Neuronal stem cell (in vitro differentiated cells): ENCODE data around the gene RAP1A.

ENCODE experiments used
- DNase-seq: peaks from one replicate; pipeline ENCODE4 v3.0.0-alpha.2; 2013; ENCODE audit warnings: low spot score
- H2AFZ ChIP-seq: one replicate; pipeline ENCODE4 v1.6.1; 2013; ENCODE audit warnings: mild to moderate bottlenecking, low read length, inconsistent platforms
- H2AK5ac ChIP-seq: 2 replicates; pipeline ENCODE4 v1.6.1; 2013; ENCODE audit warnings: low read depth, mild to moderate bottlenecking, inconsistent platforms, low read length, moderate library complexity, mixed read lengths
- H2BK120ac ChIP-seq: 2 replicates; pipeline ENCODE4 v1.6.1; 2013; ENCODE audit warnings: low read depth, mild to moderate bottlenecking, inconsistent platforms, low read length, moderate library complexity, mixed read lengths
- H2BK12ac ChIP-seq: one replicate; pipeline ENCODE4 v1.6.1; 2013; ENCODE audit warnings: low read length, inconsistent platforms
- H2BK15ac ChIP-seq: 2 replicates; pipeline ENCODE4 v1.6.1; 2013; ENCODE audit warnings: mild to moderate bottlenecking, low read length, inconsistent platforms, mixed read lengths
- H2BK5ac ChIP-seq: one replicate; pipeline ENCODE4 v1.6.1; 2013; ENCODE audit warnings: inconsistent platforms, mild to moderate bottlenecking, low read length, moderate library complexity
- H3K14ac ChIP-seq: one replicate; pipeline ENCODE4 v1.6.1; 2013; ENCODE audit warnings: low read length, inconsistent platforms
- H3K18ac ChIP-seq: 2 replicates; pipeline ENCODE4 v1.6.1; 2013; ENCODE audit warnings: low read length, inconsistent platforms
- H3K23ac ChIP-seq: 2 replicates; pipeline ENCODE4 v1.6.1; 2013; ENCODE audit warnings: low read depth, mild to moderate bottlenecking, mixed read lengths, low read length, inconsistent platforms; ENCODE audit not compliant: poor library complexity
- H3K27ac ChIP-seq: replicated peaks from 3 replicates; pipeline ENCODE4 v1.5.1; 2013; ENCODE audit warnings: low read length, inconsistent platforms
- H3K27me3 ChIP-seq, 3 experiments: 2 replicates each; pipeline ENCODE4 v1.6.1; 2013; ENCODE audit warnings: low read length in 3 of 3, mild to moderate bottlenecking in 2 of 3, inconsistent platforms in 1 of 3, low read depth in 1 of 3, mixed read lengths in 1 of 3, moderate library complexity in 1 of 3; ENCODE audit not compliant: control insufficient read depth in 3 of 3, insufficient read depth in 3 of 3
- H3K36me3 ChIP-seq, 2 donors: replicated peaks in 1 of 2; 2 replicates each; pipeline ENCODE4 v1.6.1; 2013; ENCODE audit warnings: low read length in 2 of 2; ENCODE audit not compliant: control insufficient read depth in 2 of 2, insufficient read depth in 2 of 2
- H3K4ac ChIP-seq: 2 replicates; pipeline ENCODE4 v1.6.1; 2013; ENCODE audit warnings: inconsistent platforms, mild to moderate bottlenecking, low read length, moderate library complexity
- H3K4me1 ChIP-seq, 2 donors: 1 replicate in 1 of 2; 2 replicates in 1 of 2; pipeline ENCODE4 v1.6.1; 2013; ENCODE audit warnings: low read length in 2 of 2, low read depth in 1 of 2; ENCODE audit not compliant: control insufficient read depth in 2 of 2, insufficient read depth in 1 of 2
- H3K4me2 ChIP-seq: one replicate; pipeline ENCODE4 v1.6.1; 2013; ENCODE audit warnings: mild to moderate bottlenecking, low read length, inconsistent platforms; ENCODE audit not compliant: insufficient read depth, poor library complexity, severe bottlenecking
- H3K4me3 ChIP-seq, 2 donors: 2 replicates each; pipeline ENCODE4 v1.5.1; 2013; ENCODE audit warnings: low read length in 2 of 2, mild to moderate bottlenecking in 2 of 2, inconsistent platforms in 1 of 2, moderate library complexity in 1 of 2
- H3K79me1 ChIP-seq: one replicate; pipeline ENCODE4 v1.6.1; 2013; ENCODE audit warnings: low read depth, mild to moderate bottlenecking, inconsistent platforms, low read length, moderate library complexity
- H3K9ac ChIP-seq: one replicate; pipeline ENCODE4 v1.6.1; 2013; ENCODE audit warnings: mild to moderate bottlenecking, low read depth, low read length, inconsistent platforms; ENCODE audit not compliant: poor library complexity
- H3K9me3 ChIP-seq, 2 donors: replicated peaks in 1 of 2; 2 replicates each; pipeline versions ENCODE3 to v1.6.1; 2013; ENCODE audit warnings: low read length in 2 of 2, mild to moderate bottlenecking in 2 of 2, inconsistent platforms in 1 of 2, low read depth in 1 of 2, mixed read lengths in 1 of 2, moderate library complexity in 1 of 2; ENCODE audit not compliant: control insufficient read depth in 2 of 2, insufficient read depth in 1 of 2
- H4K8ac ChIP-seq: one replicate; pipeline ENCODE4 v1.6.1; 2013; ENCODE audit warnings: low read depth, mild to moderate bottlenecking, inconsistent platforms, low read length, moderate library complexity
- H4K91ac ChIP-seq: one replicate; pipeline ENCODE4 v1.6.1; 2013; ENCODE audit warnings: low read length, low read depth, mild to moderate bottlenecking, inconsistent platforms; ENCODE audit not compliant: poor library complexity
- WGBS, 2 donors: extraction: QIAGEN DNeasy Blood & Tissue Kit; methylation state at CpG; one replicate each; pipeline ENCODE4 v1.1.7; 2013; ENCODE audit warnings: missing lambda C conversion rate in 2 of 2, mixed read lengths in 1 of 2; ENCODE audit not compliant: insufficient read length in 2 of 2, insufficient replicate concordance in 1 of 2; ENCODE audit errors: extremely low coverage in 2 of 2; 5-methylcytosine and 5-hydroxymethylcytosine counted together

RAP1A gene

DNA sequence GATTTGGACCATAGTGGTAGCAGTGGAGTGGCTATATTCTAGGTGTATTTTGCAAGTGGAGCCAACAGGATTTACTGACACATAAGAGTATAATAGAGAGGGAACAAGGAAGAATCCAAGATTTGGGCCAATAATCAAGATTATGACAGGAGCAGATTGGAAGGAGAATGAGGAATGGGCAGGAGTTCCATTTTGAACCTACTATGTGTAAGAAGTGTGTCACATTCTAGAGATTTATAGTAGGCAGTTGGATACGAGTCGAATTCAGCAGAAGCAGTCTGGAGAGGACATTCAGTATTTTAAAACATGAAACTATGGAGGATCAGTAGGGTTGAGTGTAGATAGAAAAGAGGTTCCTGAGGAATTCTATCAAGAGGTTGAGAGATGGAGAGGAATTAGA, 97.9 kb downstream of the RAP1A start:
- Histone ChIP-seq H4K8ac (no peak overlapping the region), H2AK5ac (no peak overlapping the region), H4K91ac (no peak overlapping the region), H2BK120ac (no peak overlapping the region), H3K4me1 (no peaks in the 10 kb centered on the region), H3K4ac (no peak overlapping the region), H2BK5ac (no peak overlapping the region), H3K18ac (no peak overlapping the region), H3K14ac (no peak overlapping the region), H3K9ac (no peak overlapping the region), H3K27me3 (no peaks in the 10 kb centered on the region), H2AFZ (no peak overlapping the region), H3K27ac (no peak overlapping the region), H3K79me1 (no peaks in the 10 kb centered on the region), H3K9me3 (no peaks in the 10 kb centered on the region), H3K4me2 (no peak overlapping the region), H3K4me3 (no peak overlapping the region), H3K23ac (no peak overlapping the region), H3K36me3 (peaks cover 0 to under 1% of the 10 kb centered on the region in 2 donors), H2BK12ac (no peak overlapping the region), H2BK15ac (no peak overlapping the region)
- no CpG with 5 or more reads among the region's 2 CpGs for WGBS, 2 donors
- no peak for DNase-seq

DNA sequence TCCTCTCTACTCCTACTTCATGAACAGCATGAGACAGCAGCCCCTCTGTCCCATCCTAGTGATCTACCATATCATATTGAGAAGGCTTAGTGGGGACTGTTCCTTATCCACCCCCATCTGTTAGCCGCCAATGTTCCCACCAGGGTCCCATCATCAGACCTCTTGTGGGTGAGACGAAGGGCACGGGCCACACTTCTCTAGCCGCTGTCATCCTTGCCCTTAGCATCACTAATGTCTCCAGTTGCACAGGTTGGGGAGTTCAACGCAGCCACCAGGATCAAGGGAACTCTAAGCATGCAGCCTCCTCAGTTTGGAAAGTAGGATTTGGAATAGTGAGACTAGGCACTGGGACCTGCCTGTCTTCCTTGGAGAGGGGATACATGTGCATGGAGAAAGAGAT, 99.5 kb downstream of the RAP1A start:
- Histone ChIP-seq H3K4ac (no peak overlapping the region), H2AFZ (no peak overlapping the region), H3K4me3 (no peak overlapping the region), H2AK5ac (no peak overlapping the region), H2BK5ac (no peak overlapping the region), H3K36me3 (no peaks in the 10 kb centered on the region), H3K14ac (no peak overlapping the region), H2BK12ac (no peak overlapping the region), H4K8ac (no peak overlapping the region), H3K18ac (no peak overlapping the region), H3K4me2 (no peak overlapping the region), H2BK15ac (no peak overlapping the region), H3K27ac (no peak overlapping the region), H3K23ac (no peak overlapping the region), H3K79me1 (no peaks in the 10 kb centered on the region), H3K27me3 (no peaks in the 10 kb centered on the region), H3K4me1 (peaks cover 0 to under 1% of the 10 kb centered on the region in 2 donors), H3K9me3 (no peaks in the 10 kb centered on the region), H2BK120ac (no peak overlapping the region), H3K9ac (no peak overlapping the region), H4K91ac (no peak overlapping the region)
- WGBS, 2 donors, result no CpG with 5 or more reads among the region's 5 CpGs
- DNase-seq, result no peak

DNA sequence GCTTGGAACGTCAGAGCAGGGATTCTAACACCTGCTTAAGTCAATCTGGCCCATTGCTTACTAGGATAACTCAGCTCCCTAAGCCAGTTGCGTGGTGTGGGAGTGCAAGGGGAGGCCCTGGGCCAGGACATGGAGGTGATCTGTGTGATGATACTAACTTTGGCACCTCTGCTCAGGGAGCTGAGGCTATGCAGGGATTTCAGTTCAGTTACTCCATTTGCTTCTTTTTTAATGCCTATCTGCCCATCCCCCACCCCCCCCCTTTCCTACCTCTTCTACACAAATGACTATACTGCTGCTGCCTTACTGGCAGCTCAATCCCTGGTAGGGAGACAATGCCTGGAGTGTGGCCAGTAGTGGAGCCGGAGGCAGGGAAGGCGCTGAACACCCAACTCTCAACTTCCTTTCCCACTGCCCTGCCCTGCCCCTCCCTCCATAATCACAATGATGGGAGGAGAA, 100.1 kb downstream of the RAP1A start:
- no peak overlapping the region for H2AK5ac ChIP-seq
- no peak overlapping the region for H3K4me2 ChIP-seq
- H3K9me3 ChIP-seq, result no peaks in the 10 kb centered on the region
- H3K23ac ChIP-seq, result no peak overlapping the region
- H3K14ac ChIP-seq, result no peak overlapping the region
- no peak overlapping the region for H2BK120ac ChIP-seq
- H3K79me1 ChIP-seq, result no peaks in the 10 kb centered on the region
- no peak overlapping the region for H3K4me3 ChIP-seq
- no peaks in the 10 kb centered on the region for H3K27me3 ChIP-seq
- H2BK12ac ChIP-seq, result no peak overlapping the region
- no CpG with 5 or more reads among the region's 4 CpGs for WGBS, 2 donors
- no peak overlapping the region for H4K91ac ChIP-seq
- H2BK5ac ChIP-seq, result no peak overlapping the region
- peaks cover 0 to 5% of the 10 kb centered on the region in 2 donors for H3K4me1 ChIP-seq
- no peak overlapping the region for H4K8ac ChIP-seq
- no peak overlapping the region for H3K18ac ChIP-seq
- H3K4ac ChIP-seq, result no peak overlapping the region
- DNase-seq, result no peak
- H3K27ac ChIP-seq, result no peak overlapping the region
- no peak overlapping the region for H2AFZ ChIP-seq
- no peaks in the 10 kb centered on the region for H3K36me3 ChIP-seq
- no peak overlapping the region for H2BK15ac ChIP-seq
- no peak overlapping the region for H3K9ac ChIP-seq

DNA sequence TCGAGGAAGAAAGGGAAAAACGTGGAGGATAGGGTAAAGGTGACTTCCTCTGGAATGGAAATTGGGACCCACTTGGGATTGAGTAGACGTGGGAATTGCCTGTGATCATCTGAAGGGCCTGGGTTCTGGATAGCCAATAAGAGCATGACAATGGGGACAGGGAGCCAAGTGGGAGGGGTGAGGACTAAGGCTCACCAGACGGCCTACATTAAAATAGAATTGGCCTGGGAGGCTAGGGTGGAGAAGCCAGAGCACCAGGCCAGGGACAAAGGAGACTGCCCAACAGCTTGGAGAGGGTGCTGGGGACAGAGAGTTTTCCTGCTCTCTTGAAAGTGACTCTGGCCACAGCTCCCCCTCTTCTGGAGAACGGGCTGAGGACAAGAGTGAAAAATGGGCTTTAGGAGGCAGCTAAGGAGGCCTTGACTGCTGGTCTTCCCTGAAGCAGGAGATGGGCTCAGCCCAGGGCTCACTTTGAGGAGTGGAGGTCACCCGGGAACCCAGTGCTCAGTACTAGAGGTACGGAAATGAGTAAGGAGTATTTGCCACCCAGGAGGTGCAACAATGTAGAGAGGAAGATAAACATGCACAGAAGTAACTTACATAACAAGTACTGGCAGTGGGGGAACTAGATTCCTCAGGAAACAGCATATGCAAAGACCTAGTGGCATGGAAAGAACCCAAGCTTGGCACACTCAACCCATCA, 100.8 kb downstream of the RAP1A start:
- Histone ChIP-seq H3K14ac (no peak overlapping the region), H3K9me3 (no peaks in the 10 kb centered on the region), H2AFZ (no peak overlapping the region), H3K4me1 (peaks cover 5 to 10% of the 10 kb centered on the region in 2 donors), H2BK120ac (no peak overlapping the region), H2BK5ac (no peak overlapping the region), H2BK15ac (no peak overlapping the region), H3K18ac (peak overlapping the region; percentile 9), H3K23ac (no peak overlapping the region), H3K4me3 (no peak overlapping the region), H2BK12ac (no peak overlapping the region), H2AK5ac (no peak overlapping the region), H4K91ac (no peak overlapping the region), H3K4ac (no peak overlapping the region), H3K27ac (no peak overlapping the region), H3K36me3 (no peaks in the 10 kb centered on the region), H3K9ac (no peak overlapping the region), H3K79me1 (no peaks in the 10 kb centered on the region), H3K4me2 (no peak overlapping the region), H4K8ac (no peak overlapping the region), H3K27me3 (no peaks in the 10 kb centered on the region)
- no CpG with 5 or more reads among the region's 7 CpGs for WGBS, 2 donors
- no peak for DNase-seq
